Activated CD8-positive, alpha-beta memory T cell treated with anti-CD3 and anti-CD28 coated beads for 24 hours (primary cell): ENCODE measurements around the gene PLA2G1B.

ENCODE experiments used
- DNase-seq: peaks from one replicate; pipeline ENCODE4 v3.0.0-alpha.2; 2020

Gene PLA2G1B

DNA sequence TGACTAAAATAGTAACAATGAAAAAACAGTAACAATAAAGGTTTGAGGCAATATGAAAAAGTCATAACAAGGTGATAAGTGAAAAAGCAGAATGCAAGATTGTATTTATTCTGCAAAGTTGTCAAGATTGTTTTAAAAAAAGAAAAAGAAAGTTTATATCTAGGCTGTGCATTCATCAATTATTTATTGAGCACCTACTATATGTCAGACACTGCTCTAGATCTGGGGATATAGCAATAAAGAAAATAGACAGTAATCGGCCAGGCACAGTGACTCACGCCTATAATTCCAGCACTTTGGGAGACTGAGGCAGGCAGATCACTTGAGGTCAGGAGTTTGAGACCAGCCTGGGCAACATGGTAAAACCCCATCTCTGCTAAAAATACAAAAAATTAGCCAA is 3.8 kb downstream of the PLA2G1B start:
- no peak for DNase-seq

DNA sequence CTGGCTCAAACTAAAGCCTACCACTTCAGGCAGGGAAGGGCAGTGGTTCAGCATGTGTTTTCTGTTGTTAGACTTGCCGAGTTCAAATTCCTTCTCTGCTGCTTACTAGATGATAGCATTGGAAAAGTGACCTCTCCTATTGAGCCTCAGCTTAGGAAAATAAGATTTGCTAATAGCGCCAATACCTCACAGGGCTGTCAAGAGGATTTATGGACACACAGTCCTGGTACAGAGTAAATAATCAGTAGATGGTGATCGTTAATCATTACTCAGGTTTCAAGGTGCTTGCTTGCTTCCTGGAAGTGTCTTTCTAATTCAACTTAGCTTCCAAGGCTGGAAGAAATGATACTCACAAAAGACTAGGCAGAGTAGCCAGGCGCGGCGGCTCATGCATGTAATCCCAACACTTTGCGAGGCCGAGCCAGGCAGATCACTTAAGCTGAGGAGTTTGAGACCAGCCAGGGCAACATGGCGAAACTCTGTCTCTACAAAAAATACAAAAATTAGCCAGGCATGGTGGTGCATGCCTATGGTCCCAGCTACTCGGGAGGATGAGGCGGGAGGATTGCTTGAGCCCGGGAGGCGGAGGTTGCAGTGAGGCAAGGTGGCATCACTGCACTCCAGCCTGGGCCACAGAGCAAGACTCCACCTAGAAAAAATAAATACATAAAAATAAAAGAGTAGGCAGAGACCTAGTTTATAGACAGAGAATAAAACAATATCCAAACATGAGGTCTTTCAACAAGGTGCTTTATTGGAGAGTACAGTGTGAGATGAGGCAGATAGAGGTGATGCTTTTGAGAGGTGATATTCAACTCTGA is 6.0 kb downstream of the PLA2G1B start:
- DNase-seq, result no peak

DNA sequence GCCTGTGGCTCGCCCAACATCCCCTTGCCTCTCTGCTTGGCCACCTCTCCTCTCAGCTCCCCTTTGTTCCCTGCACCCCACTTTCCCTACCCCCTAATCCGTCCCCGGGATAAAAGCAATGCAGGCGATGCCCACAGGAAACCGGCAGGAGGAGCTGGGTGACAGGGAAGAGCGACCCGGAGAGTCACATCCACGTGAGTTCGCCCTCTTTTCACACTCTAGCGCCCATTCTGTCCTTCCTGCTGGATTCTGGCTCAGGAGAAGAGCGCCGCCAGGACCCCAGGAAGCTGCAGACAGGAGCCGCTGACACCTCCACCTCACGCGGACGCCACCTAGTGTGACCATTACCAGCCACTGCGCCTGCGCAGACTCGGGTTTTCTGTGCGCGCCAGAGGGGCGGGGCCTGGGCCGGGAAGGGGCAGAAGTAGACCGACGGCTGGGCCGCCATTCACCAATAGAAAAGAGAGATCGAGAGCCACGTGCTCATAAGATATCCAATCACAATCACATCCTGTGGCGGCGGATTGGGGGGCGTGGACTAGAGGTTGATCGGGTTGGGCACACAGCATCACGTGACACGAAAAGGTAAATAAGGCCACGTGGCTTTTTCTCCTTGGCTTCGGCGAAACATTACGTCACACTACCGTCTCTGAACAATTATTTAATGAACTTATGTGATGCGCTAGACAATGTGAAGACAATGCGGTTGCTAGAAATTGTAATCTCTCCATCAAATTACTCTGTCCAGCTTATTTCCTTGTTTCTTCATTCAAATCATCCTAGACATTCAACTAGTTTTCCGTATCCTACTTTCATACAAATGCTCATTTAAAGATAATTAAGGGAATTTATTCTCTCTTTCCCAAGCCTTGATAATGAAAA is 10.1 kb downstream of the PLA2G1B start:
- peak; percentile 100 for DNase-seq

DNA sequence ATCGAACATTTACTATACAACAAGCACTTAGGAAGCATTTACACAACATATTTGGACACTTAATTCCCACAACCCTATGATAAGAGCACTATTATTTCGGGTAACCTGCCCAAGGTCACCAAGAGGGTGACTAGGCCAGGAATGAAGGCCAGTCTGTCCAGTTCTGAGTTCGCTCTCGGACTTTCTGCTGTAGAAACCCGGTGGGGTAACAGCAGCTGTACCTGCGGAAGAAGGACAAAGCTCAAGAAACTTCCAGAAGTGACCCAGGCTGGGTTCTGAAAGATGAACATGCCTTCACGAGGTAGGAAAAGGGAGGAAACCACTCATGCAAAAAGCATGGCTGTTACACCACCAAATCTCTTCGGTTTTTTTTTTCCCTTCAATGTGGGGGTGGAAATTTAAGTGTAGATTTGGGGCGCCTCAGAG is 10.8 kb downstream of the PLA2G1B start:
- no peak for DNase-seq

DNA sequence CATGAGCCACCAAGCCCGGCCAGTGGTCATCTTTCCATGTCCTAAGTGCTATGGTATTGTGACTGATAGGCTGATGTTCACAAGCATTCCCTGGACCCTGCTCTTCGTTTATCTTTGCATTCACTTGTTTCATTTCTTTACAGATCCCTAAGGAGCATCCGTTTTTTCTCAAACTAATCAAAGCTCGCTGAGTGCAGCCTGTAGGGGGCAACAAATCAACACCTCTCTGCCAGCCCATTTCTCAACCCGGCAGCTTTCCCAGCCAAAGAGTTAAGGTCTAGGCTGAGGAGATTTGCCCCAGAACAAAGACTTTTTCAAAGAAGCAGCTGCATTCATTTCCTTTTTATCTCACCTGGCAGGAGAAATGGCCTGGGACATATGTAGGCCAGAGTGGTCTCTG is 13.4 kb downstream of the PLA2G1B start:
- DNase-seq, result no peak

DNA sequence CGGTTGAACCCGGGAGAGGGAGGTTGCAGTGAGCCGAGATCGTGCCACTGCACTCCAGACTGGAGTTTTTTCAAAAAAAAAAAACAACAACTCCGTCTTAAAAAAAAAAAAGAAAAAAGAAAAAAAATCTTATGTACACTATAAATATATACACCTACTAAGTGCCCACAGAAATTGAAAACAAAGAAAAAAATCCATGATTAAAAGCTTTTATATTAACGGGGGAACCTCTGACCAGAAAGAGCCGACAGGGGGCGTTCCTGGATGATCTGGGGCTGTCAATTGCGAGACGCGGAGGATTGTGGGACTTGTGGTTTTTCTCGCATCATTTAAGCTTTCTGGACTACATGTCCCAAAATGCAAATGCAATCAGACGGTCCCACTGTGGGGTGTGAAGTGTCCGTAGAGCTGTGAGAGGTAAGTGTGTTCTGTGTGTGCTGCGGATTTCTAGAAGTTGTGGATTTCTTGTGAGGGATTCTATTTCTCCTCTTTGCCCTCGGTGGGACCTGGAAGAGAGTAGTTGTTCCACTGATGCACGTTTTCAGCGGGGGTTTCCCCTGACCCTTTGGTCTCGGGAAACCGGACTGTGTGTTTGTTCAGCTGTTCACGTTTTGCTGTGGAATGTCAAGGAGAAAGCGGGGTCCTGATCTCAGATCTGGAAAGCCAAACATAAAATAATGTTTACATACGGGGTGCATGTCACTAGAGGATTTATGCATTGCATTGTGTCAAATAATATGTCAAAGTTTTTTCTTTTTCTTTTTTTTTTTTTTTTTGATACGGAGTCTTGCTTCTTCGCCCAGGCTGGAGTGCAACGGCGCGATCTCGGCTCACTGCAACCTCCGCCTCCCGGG is 25.4 kb downstream of the PLA2G1B start, which contains the start of gene SIRT4:
TSS of gene SIRT4 (plus strand) at position 360 of the 854 bp plus-strand sequence. CDS start 1,241 bp downstream, outside the sequence.
- DNase-seq, result peak; percentile 89

DNA sequence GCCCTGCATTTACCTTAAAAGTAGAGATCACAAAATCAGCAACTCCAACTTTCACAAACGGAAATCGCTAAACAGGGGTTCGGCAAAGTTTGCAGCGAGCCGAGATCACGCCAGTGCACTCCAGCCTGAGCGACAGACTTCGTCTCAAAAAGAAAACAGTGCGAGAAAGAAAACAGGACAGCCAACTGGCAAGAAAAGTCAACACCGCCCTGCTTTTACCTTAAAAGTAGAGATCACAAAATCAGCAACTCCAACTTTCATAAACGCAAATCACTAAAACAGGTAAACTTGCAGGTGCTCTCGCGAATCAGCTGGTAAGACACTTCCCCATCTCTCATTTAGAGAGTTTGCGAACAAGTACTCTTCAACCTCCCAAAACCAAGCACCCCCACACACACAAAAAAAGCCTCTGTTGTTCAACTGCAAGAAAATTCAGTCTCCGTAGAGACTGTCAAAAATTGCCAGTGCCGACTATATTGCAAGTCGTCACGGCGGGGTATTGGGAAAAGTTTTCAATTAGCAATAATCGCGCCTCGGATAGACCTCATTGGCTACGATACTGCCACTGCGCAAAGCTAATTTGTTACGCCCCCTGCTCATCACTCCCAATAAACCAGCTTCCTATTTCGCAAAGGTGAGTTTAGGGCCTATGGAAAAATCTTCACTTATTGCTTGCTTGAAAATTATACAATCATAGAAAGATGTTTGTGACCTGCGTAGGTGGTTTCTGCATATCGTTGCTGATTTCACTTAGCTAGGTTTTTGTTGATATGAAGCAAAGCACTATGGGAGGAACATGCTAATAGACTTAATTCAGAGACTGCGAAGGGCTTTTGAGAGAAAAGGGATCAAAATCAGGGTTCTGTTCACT is 34.7 kb downstream of the PLA2G1B start, which contains the start of gene RNU4-1:
TSS of gene RNU4-1 (minus strand) at position 577 of the 871 bp plus-strand sequence.
- peak; percentile 88 for DNase-seq

DNA sequence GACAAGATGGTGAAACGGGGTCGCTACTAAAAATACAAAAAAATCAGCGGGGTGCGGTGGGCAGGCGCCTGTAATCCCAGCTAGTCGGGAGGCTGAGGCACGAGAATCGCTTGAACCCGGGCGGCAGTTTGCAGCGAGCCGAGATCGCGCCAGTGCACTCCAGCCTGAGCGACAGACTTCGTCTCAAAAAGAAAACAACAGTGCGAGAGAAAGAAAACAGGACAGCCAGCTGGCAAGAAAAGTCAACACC is 35.2 kb downstream of the PLA2G1B start:
- DNase-seq, result no peak

DNA sequence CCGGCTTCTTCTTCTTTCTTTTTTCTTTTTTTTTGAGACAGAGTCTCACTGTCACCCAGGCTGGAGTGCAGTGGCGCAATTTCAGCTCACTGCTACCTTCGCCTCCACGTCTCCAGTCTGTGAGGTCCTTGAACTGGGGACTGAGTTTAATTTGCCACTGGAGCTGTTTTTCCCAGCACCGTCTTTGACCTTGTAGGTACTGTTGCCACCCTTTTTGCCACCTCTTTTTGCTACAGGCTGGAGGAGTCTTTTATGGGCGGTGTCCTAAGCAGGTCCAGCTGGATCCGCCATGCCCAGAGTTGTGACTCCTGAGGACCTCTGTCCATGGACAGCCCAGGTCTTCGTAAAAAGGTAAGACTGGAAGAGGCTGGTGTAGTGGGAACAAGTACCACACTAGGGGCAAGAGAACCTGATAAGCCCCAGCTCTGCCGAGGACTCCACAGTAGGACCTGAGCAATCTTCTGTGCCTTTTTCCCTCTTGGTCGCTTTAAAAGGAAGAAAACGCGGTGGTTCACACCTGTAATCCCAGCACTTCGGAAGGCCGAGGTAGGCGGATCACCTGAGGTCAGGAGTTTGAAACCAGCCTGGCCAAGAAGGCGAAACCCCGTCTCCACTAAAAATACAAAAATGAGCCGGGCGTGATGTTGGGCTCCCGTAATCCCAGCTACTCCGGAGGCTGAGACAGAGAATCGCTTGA is 36.8 kb downstream of the PLA2G1B start:
- DNase-seq, result peak; percentile 66

DNA sequence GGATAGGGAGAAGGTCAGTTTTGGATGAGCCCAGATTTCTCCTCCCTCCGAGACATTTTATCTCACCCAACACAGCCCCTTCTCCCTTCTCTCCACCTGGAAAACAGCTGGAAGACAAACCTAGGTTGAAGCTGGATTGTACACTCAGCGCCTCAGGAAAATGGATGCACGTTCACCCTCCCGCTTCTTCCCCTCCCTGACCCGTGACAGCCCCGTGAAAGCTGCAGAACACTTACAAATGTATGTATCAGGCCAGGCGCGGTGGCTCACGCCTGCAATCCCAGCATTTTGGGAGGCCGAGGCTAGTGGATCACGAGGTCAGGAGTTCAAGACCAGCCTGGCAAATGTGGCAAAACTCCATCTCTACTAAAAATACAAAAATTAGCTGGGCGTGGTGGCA is 40.1 kb downstream of the PLA2G1B start:
- no peak for DNase-seq

DNA sequence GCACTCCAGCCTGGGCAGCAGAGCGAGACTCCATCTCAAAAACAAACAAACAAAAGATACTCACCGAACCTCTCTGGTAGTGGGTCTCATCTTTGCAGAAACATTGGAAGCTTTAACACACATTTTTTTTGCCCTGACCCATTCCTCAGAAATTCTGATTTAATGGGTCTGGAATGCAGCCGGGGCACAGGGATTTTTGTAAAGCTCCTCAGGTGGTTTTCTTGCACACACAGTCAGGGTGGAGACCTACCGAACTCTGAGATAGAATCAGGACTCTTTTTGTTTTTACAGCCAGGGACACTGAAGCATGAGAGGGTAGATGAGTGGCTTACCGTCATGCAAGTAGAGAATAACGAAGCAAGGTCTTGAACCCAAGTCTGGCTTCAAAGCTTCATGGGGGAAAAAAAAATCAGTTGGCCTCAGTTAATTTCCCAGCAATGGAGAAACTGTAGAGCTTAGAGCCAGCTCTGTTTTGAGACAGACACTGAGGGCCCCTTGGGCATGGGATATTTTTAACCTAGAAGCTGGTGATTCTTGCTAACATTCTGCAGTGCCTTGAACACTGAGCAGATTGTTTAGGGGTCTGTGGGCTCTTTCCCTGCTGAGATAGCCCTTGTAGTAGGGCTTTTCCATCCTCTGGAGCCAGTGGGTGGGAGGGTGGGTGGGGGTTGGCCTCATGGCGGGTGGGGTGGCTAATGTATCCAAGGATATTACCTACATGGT is 40.6 kb downstream of the PLA2G1B start:
- DNase-seq, result no peak

DNA sequence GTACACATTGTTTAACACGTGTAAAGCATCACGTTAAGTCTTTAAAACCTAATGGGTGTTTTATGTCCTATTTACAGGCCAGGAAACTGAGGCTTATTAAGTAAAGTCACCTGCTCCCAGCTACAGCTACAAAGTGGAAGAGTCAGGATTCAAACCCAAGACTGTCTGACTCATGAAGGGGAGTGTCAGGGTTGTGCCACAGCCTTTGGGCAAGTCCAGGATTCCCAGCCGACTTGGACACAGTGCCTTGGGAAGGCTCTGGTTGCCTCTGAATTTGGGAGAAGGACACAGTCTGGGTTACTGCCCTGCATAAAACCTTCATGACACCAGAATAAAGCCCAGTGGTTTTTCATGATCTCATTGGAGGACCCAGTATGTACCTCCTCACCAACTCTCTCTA is 43.2 kb downstream of the PLA2G1B start:
- no peak for DNase-seq

DNA sequence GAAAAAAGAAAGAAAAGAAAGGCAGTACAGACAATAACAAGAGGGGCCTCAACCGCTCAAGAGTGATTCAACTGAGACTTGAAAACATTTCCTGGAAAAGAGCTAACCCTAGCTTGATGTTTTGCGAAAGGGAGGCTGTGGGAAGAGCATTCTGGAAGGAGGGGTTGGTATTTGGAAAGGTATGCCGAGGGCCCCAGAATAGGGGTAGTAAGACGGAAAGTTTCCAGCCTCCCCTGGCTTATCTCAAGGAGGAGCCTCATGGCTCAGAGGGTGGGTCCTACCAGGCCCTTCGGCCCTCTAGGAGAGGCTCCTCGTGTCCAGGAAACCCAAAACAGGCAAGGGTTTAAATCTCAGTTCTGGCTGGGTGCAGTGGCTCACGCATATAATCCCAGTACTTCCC is 44.3 kb downstream of the PLA2G1B start:
- DNase-seq, result no peak

DNA sequence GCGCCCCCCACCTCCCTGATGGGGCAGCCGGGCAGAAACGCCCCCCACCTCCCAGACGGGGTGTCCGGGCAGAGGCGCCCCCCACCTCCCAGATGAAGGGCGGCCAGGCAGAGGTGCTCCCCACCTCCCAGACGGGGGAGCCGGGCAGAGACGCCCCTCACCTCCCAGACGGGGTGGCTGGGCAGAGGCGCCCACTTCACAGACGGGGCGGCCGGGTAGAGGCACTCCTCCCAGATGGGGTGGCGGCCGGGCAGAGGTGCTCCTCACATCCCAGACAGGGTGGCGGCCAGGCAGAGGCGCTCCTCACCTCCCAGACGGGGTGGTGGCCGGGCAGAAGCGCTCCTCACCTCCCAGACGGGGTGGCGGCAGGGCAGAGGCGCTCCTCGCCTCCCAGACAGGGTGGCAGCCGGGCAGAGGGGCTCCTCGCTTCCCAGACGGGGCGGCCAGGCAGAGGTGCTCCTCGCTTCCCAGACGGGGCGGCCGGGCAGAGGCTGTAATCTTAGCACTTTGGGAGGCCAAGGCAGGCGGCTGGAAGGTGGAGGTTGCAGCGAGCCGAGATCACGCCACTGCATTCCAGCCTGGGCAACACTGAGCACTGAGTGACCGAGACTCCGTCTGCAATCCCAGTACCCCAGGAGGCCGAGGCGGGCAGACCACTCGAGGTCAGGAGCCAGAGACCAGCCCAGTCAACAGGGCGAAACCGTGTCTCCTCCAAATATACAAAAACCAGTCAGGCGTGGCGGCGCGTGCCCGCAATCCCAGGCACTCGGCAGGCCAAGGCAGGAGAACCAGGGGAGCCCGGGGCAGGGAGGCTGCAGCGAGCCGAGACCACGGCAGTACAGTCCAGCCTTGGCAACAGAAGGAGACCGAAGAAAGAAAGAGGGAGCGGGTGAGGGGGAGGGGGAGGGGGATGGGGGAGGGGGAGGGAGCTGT is 49.2 kb downstream of the PLA2G1B start:
- DNase-seq, result no peak

DNA sequence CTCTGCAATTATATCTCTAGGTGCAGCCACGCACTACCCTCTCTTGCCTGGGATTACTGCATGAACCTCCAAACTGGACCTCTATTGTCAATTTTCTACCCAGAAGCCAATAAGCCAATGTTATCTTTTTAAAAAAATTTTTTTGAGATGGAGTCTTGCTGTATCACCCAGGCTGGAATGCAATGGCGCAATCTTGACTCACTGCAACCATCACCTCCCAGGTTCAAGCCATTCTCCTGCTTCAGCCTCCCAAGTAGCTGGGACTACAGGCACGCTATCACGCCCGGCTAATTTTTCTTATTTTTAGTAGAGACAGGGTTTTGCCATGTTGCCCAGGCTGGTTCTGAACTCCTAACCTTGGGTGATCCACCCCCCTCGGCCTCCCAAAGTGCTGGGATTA is 50.8 kb downstream of the PLA2G1B start:
- no peak for DNase-seq
